ENCODE data around the gene SPEN. TPM values are rescaled to one million over a fixed set of nuclear protein-coding genes. Genes with fewer than 3 reads are reported as not detected.

SPEN gene
- total RNA-seq, 1 experiment from 2014 or later: 70.3 TPM

GRCh38 chr1:15881961-15882360 lies 34.5 kb downstream of the SPEN start:
- no TSS peak for BruUV-seq (replicated peaks)
- Histone ChIP-seq H3K4me1 (ENCODE audit: insufficient read depth, low read length, poor library complexity, severe bottlenecking) (peaks cover 34% of the 10 kb centered on the region), H3K27me3 (replicated peaks; ENCODE audit: insufficient read depth, low read depth, low read length, poor library complexity) (no peaks in the 10 kb centered on the region), H3K27ac (ENCODE audit: low read depth, low read length, poor library complexity, severe bottlenecking) (no peak overlapping the region), H3K9me3 (ENCODE audit: low read depth, low read length, poor library complexity, severe bottlenecking) (no peaks in the 10 kb centered on the region), H3K4me3 (ENCODE audit: low read depth, low read length, poor library complexity, severe bottlenecking) (no peak overlapping the region), H3K36me3 (ENCODE audit: insufficient read depth, low read length, poor library complexity, severe bottlenecking) (peaks cover under 1% of the 10 kb centered on the region)
- POLR2A ChIA-PET (ENCODE audit: low non-redundant PET): no interaction called here
- intact Hi-C loops (cut with micrococcal nuclease; ENCODE audit: unreplicated experiment): no loop called here
- TF ChIP-seq, protein P1, sequence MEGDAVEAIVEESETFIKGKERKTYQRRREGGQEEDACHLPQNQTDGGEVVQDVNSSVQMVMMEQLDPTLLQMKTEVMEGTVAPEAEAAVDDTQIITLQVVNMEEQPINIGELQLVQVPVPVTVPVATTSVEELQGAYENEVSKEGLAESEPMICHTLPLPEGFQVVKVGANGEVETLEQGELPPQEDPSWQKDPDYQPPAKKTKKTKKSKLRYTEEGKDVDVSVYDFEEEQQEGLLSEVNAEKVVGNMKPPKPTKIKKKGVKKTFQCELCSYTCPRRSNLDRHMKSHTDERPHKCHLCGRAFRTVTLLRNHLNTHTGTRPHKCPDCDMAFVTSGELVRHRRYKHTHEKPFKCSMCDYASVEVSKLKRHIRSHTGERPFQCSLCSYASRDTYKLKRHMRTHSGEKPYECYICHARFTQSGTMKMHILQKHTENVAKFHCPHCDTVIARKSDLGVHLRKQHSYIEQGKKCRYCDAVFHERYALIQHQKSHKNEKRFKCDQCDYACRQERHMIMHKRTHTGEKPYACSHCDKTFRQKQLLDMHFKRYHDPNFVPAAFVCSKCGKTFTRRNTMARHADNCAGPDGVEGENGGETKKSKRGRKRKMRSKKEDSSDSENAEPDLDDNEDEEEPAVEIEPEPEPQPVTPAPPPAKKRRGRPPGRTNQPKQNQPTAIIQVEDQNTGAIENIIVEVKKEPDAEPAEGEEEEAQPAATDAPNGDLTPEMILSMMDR (conservative IDR thresholded peaks at IDR 0.05; ENCODE audit: low read depth, low read length): no peak
- TF ChIP-seq EZH2 (IDR thresholded peaks at IDR 0.05; ENCODE audit: borderline replicate concordance, low read depth, low read length, poor library complexity, severe bottlenecking): no peak
- DNase-seq (ENCODE audit: low spot score): no peak
- CTCF ChIA-PET: no interaction called here

DNA sequence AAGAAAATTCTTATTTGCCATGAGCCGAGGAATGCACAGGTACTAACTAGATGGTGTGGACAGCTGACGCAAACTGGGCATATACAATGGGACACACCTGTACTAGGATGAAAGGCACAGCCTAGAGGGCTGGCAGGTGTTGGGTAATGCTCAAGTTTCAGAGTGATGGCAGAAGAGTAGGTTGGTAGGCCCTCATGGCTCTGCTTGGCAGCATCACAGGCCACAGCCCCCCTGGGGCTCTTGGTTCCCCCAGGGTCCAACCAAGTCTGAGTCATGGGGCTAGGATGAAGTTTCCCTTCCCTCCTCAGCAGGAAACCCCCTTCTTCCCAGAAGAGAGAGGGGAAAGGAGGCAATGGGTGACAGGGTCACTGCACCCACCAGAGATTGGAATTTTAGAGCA lies 35.2 kb downstream of the SPEN start:
- no peaks in the 10 kb centered on the region for H3K36me3 ChIP-seq (ENCODE audit: insufficient read depth, low read length, poor library complexity, severe bottlenecking)
- TF ChIP-seq EZH2 (IDR thresholded peaks at IDR 0.05; ENCODE audit: borderline replicate concordance, low read depth, low read length, poor library complexity, severe bottlenecking): no peak
- TF ChIP-seq, protein P1 (conservative IDR thresholded peaks at IDR 0.05; ENCODE audit: low read depth, low read length): no peak
- CTCF ChIA-PET: no interaction called here
- no peaks in the 10 kb centered on the region for H3K9me3 ChIP-seq (ENCODE audit: low read depth, low read length, poor library complexity, severe bottlenecking)
- H3K27me3 ChIP-seq (replicated peaks; ENCODE audit: insufficient read depth, low read depth, low read length, poor library complexity): no peaks in the 10 kb centered on the region
- BruUV-seq (replicated peaks): no TSS peak
- peaks cover 35% of the 10 kb centered on the region for H3K4me1 ChIP-seq (ENCODE audit: insufficient read depth, low read length, poor library complexity, severe bottlenecking)
- no peak overlapping the region for H3K4me3 ChIP-seq (ENCODE audit: low read depth, low read length, poor library complexity, severe bottlenecking)
- intact Hi-C loops (cut with micrococcal nuclease; ENCODE audit: unreplicated experiment): no loop called here
- POLR2A ChIA-PET (ENCODE audit: low non-redundant PET): no interaction called here
- H3K27ac ChIP-seq (ENCODE audit: low read depth, low read length, poor library complexity, severe bottlenecking): no peak overlapping the region
- DNase-seq (ENCODE audit: low spot score): peak; percentile 26

DNA sequence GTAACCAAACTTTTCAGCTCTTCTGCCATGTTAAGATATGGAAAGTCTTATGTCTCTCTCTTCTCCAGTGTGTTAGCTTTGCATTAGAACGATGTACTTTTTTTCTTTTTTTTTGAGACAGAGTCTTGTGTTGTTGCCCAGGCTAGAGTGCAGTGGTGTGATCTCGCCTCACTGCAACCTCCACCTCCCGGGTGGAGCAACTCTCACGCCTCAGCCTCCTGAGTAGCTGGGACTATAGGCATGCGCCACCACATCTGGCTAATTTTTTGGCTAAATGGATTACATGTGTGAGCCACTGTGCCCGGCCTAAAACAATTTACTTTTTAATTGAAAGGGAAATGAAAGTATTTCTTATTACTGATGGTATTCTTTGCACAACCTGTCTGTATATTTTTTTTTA lies 35.8 kb downstream of the SPEN start:
- POLR2A ChIA-PET (ENCODE audit: low non-redundant PET): no interaction called here
- BruUV-seq (replicated peaks): no TSS peak

More for the DNA sequence above, 35.8 kb downstream of the SPEN start:
- CTCF ChIA-PET: no interaction called here
- TF ChIP-seq, protein P1 (conservative IDR thresholded peaks at IDR 0.05; ENCODE audit: low read depth, low read length): no peak
- TF ChIP-seq EZH2 (IDR thresholded peaks at IDR 0.05; ENCODE audit: borderline replicate concordance, low read depth, low read length, poor library complexity, severe bottlenecking): no peak
- Histone ChIP-seq H3K36me3 (ENCODE audit: insufficient read depth, low read length, poor library complexity, severe bottlenecking) (no peaks in the 10 kb centered on the region), H3K4me1 (ENCODE audit: insufficient read depth, low read length, poor library complexity, severe bottlenecking) (peaks cover 35% of the 10 kb centered on the region), H3K27ac (ENCODE audit: low read depth, low read length, poor library complexity, severe bottlenecking) (peak overlapping the region; percentile 47), H3K9me3 (ENCODE audit: low read depth, low read length, poor library complexity, severe bottlenecking) (no peaks in the 10 kb centered on the region), H3K27me3 (replicated peaks; ENCODE audit: insufficient read depth, low read depth, low read length, poor library complexity) (no peaks in the 10 kb centered on the region), H3K4me3 (ENCODE audit: low read depth, low read length, poor library complexity, severe bottlenecking) (no peak overlapping the region)
- intact Hi-C loops (cut with micrococcal nuclease; ENCODE audit: unreplicated experiment): no loop called here
- DNase-seq (ENCODE audit: low spot score): no peak
